H1 (cell line): ENCODE measurements around the gene S100A14. TPM values are rescaled to one million over a fixed set of nuclear protein-coding genes. Genes with fewer than 3 reads are reported as not detected.

Experiments
- MAFK ChIP-seq: IDR thresholded peaks from 2 replicates; pipeline ENCODE4 v1.6.1; 2012; ENCODE audit warnings: low read depth, mild to moderate bottlenecking, improper control_type of control experiment, low read length
- polyA plus RNA-seq, 7 experiments: library from polyadenylated mRNA; depleted of rRNA in 3 of 7; stranded (reverse) in 5 of 7; unstranded in 2 of 7; fragments of >200 nt in 5 of 7; fragments of 200-250 nt in 2 of 7; gene quantifications; 1 replicate in 5 of 7; 2 replicates in 1 of 7; 4 replicates in 1 of 7; pipeline versions ENCODE4 v1.2.1 to v1.2.3, GENCODE V29; 2011 to 2013; ENCODE audit warnings: missing spikeins in 2 of 7, mixed read lengths in 2 of 7
- total RNA-seq: library from RNA; stranded (reverse); fragmentation: NEBNext Ultra II Directional; extraction: Animal tissue kit (Norgen Biotek cat#: 25700); gene quantifications from 2 replicates; pipeline ENCODE4 v1.2.1, GENCODE V29; 2021
- TF ChIP-seq, protein P1 (sequence below): fragments of 300-600 bp; sonication (generic); IDR thresholded peaks from 2 replicates; pipeline ENCODE4 v1.7.1; 2012; ENCODE audit warnings: low read length, moderate library complexity, mild to moderate bottlenecking, inconsistent platforms; ENCODE audit not compliant: insufficient replicate concordance

S100A14 gene
- total and polyA plus RNA-seq, 2 of the 8 experiments (the other 6 are each of a cell fraction or from before 2014, with no cell fraction given): 1.4 to 5.3 TPM

DNA sequence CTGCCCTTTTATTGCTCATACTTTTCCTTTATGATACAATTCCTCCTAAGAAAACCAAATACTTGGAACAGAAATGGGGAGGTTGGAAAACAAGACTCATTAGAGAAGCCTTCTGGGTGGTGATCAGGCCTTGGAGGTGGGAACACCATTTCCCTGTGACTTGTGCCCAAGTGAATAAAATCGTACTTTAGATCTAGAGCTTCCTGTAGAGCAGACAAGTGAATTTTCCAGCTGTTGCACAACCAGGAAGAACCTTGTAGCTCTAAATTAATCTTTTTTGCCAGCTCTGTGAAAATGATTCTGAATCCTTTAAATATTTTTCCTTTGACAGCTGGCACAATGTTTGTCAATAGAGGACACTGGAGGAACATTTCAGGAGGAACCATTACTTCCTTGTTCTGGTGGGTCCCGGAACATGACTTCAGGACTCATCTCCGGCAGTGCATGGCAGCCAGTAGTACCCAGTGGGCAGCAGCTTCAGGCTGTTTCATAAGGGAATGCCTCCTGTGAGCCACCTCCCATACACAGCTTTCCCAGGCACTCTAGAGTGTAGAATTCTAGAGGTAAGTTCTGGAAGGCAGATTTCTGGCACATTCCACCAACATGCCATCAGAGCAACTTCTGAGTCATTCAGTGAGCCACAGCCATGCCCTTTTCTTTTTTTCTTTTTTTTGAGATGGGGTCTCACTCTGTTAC lies 36.8 kb upstream of the S100A14 start (continued):
- no peak for TF ChIP-seq MAFK
- TF ChIP-seq, protein P1, sequence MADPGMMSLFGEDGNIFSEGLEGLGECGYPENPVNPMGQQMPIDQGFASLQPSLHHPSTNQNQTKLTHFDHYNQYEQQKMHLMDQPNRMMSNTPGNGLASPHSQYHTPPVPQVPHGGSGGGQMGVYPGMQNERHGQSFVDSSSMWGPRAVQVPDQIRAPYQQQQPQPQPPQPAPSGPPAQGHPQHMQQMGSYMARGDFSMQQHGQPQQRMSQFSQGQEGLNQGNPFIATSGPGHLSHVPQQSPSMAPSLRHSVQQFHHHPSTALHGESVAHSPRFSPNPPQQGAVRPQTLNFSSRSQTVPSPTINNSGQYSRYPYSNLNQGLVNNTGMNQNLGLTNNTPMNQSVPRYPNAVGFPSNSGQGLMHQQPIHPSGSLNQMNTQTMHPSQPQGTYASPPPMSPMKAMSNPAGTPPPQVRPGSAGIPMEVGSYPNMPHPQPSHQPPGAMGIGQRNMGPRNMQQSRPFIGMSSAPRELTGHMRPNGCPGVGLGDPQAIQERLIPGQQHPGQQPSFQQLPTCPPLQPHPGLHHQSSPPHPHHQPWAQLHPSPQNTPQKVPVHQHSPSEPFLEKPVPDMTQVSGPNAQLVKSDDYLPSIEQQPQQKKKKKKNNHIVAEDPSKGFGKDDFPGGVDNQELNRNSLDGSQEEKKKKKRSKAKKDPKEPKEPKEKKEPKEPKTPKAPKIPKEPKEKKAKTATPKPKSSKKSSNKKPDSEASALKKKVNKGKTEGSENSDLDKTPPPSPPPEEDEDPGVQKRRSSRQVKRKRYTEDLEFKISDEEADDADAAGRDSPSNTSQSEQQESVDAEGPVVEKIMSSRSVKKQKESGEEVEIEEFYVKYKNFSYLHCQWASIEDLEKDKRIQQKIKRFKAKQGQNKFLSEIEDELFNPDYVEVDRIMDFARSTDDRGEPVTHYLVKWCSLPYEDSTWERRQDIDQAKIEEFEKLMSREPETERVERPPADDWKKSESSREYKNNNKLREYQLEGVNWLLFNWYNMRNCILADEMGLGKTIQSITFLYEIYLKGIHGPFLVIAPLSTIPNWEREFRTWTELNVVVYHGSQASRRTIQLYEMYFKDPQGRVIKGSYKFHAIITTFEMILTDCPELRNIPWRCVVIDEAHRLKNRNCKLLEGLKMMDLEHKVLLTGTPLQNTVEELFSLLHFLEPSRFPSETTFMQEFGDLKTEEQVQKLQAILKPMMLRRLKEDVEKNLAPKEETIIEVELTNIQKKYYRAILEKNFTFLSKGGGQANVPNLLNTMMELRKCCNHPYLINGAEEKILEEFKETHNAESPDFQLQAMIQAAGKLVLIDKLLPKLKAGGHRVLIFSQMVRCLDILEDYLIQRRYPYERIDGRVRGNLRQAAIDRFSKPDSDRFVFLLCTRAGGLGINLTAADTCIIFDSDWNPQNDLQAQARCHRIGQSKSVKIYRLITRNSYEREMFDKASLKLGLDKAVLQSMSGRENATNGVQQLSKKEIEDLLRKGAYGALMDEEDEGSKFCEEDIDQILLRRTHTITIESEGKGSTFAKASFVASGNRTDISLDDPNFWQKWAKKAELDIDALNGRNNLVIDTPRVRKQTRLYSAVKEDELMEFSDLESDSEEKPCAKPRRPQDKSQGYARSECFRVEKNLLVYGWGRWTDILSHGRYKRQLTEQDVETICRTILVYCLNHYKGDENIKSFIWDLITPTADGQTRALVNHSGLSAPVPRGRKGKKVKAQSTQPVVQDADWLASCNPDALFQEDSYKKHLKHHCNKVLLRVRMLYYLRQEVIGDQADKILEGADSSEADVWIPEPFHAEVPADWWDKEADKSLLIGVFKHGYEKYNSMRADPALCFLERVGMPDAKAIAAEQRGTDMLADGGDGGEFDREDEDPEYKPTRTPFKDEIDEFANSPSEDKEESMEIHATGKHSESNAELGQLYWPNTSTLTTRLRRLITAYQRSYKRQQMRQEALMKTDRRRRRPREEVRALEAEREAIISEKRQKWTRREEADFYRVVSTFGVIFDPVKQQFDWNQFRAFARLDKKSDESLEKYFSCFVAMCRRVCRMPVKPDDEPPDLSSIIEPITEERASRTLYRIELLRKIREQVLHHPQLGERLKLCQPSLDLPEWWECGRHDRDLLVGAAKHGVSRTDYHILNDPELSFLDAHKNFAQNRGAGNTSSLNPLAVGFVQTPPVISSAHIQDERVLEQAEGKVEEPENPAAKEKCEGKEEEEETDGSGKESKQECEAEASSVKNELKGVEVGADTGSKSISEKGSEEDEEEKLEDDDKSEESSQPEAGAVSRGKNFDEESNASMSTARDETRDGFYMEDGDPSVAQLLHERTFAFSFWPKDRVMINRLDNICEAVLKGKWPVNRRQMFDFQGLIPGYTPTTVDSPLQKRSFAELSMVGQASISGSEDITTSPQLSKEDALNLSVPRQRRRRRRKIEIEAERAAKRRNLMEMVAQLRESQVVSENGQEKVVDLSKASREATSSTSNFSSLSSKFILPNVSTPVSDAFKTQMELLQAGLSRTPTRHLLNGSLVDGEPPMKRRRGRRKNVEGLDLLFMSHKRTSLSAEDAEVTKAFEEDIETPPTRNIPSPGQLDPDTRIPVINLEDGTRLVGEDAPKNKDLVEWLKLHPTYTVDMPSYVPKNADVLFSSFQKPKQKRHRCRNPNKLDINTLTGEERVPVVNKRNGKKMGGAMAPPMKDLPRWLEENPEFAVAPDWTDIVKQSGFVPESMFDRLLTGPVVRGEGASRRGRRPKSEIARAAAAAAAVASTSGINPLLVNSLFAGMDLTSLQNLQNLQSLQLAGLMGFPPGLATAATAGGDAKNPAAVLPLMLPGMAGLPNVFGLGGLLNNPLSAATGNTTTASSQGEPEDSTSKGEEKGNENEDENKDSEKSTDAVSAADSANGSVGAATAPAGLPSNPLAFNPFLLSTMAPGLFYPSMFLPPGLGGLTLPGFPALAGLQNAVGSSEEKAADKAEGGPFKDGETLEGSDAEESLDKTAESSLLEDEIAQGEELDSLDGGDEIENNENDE: no peak
